ENCODE measurements around the gene USP32.
A peak's percentile ranks its signal among the peaks of the same experiment; 100 is the strongest.
"Not testable (repeated sequence)": the region's sequence is repeated elsewhere in the genome, so short reads cannot be mapped to it uniquely, and the experiment has no call there.

Gene USP32

GRCh38 chr17:60351012-60351695, 40.8 kb downstream of the USP32 start:
- no peak for TF ChIP-seq TAF1 (IDR thresholded peaks at IDR 0.05; ENCODE audit: borderline replicate concordance, low read depth, low read length)
- TF ChIP-seq POLR2AphosphoS5 (IDR thresholded peaks at IDR 0.05; ENCODE audit: low read depth, low read length): no peak
- TF ChIP-seq POLR2A (IDR thresholded peaks at IDR 0.05; ENCODE audit: low read depth, low read length): no peak
- DNase-seq (ENCODE audit: insufficient read length) (no peak), FAIRE-seq (peak; percentile 21)

DNA sequence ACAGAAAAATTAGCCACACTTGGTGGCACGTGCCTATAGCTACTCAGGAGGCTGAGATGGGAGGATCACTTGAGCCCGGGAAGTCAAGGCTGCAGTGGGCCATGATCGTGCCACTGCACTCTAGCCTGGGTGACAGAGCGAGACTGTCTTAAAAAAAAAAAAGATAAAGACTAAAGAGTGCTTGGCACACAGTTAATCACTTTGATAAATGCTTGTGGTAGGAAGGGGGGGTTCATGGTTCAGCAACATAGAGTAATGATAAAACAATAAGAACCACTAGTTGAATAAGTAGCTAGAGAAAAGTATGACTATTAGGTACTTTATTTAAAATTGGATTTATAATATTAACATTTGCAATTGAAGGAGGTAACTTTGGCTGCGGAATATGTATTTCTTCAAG, 43.3 kb downstream of the USP32 start:
- FAIRE-seq (no peak), DNase-seq (ENCODE audit: insufficient read length) (no peak)
- no peak for TF ChIP-seq TAF1 (IDR thresholded peaks at IDR 0.05; ENCODE audit: borderline replicate concordance, low read depth, low read length)

- FAIRE-seq: no peak
- DNase-seq (ENCODE audit: insufficient read length): no peak
- TF ChIP-seq TAF1 (IDR thresholded peaks at IDR 0.05; ENCODE audit: borderline replicate concordance, low read depth, low read length) (no peak), POLR2A (IDR thresholded peaks at IDR 0.05; ENCODE audit: low read depth, low read length) (no peak), POLR2AphosphoS5 (IDR thresholded peaks at IDR 0.05; ENCODE audit: low read depth, low read length) (no peak)
Observed at GRCh38 chr17:60345233-60345632, 46.7 kb downstream of the USP32 start.

GRCh38 chr17:60342492-60342891, 49.4 kb downstream of the USP32 start:
- FAIRE-seq; DNase-seq (ENCODE audit: insufficient read length): not testable (repeated sequence)

DNA sequence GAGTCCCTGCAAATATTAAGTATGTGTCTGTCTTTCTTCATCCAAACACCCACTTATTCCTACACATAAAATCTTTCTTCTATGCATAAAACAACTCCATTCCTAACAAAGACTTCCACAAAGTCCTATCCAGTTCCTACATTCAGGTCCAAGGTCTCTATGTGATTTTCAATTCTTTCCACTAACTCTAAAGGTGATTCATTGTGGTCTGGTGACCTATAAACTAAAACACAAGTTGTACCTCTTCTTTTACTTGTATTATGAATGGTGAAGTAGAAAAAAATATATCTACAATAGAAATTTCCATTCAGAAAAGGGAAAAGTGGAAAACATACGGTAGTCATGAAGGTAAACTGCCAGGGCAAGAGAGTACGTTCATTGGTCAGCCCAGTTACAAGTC, 56.6 kb downstream of the USP32 start:
- no peak for FAIRE-seq
- no peak for DNase-seq (ENCODE audit: insufficient read length)
- TF ChIP-seq POLR2AphosphoS5 (IDR thresholded peaks at IDR 0.05; ENCODE audit: low read depth, low read length): no peak
- no peak for TF ChIP-seq TAF1 (IDR thresholded peaks at IDR 0.05; ENCODE audit: borderline replicate concordance, low read depth, low read length)
- TF ChIP-seq POLR2A (IDR thresholded peaks at IDR 0.05; ENCODE audit: low read depth, low read length): no peak

DNA sequence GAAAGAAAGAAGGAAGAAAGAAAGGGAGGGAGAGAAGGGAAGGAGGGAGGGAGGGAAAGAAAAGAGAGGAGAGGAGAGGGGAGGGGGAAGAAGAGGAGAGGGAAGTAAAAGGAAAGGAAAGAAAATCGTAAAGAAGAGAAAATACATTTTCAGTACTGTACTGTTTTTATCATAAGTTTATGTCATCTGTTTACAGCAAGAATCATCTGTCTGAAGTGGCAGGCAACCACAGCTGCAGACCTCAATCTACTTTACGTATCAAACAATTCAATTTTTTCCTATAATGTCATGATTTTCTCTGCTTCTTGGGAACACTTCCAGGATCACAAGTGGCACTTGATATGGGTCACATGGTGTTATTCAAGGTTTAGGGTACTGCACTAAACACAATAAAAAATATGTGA, 58.3 kb downstream of the USP32 start:
- DNase-seq (ENCODE audit: insufficient read length) (no peak), FAIRE-seq (no peak)
- TF ChIP-seq POLR2AphosphoS5 (IDR thresholded peaks at IDR 0.05; ENCODE audit: low read depth, low read length): no peak
- no peak for TF ChIP-seq TAF1 (IDR thresholded peaks at IDR 0.05; ENCODE audit: borderline replicate concordance, low read depth, low read length)
- no peak for TF ChIP-seq POLR2A (IDR thresholded peaks at IDR 0.05; ENCODE audit: low read depth, low read length)

DNA sequence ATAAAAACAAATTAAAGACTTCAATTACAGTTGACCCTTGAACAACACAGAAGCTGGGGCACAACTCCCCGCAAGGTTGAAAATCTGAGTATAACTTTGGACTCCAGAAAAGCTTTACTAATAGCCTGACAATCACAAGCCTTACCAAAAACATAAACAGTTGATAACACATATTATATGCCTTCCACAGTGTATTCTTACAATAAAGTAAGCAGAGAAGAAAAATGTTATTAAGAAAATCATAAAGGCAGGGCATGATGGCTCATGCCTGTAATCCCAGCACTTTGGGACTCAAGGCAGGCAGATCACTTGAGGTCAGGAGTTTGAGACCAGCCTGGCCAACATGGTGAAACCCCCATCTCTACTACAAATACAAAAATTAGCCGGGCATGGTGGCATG, 58.9 kb downstream of the USP32 start:
- not testable (repeated sequence) for FAIRE-seq

GRCh38 chr17:60332574-60332973, 59.4 kb downstream of the USP32 start:
- no peak for TF ChIP-seq TAF1 (IDR thresholded peaks at IDR 0.05; ENCODE audit: borderline replicate concordance, low read depth, low read length)
- no peak for TF ChIP-seq POLR2AphosphoS5 (IDR thresholded peaks at IDR 0.05; ENCODE audit: low read depth, low read length)
- TF ChIP-seq POLR2A (IDR thresholded peaks at IDR 0.05; ENCODE audit: low read depth, low read length): no peak
- no peak for DNase-seq (ENCODE audit: insufficient read length)
- no peak for FAIRE-seq

More for the DNA sequence above, 58.9 kb downstream of the USP32 start:
- not testable (repeated sequence) for DNase-seq (ENCODE audit: insufficient read length)

DNA sequence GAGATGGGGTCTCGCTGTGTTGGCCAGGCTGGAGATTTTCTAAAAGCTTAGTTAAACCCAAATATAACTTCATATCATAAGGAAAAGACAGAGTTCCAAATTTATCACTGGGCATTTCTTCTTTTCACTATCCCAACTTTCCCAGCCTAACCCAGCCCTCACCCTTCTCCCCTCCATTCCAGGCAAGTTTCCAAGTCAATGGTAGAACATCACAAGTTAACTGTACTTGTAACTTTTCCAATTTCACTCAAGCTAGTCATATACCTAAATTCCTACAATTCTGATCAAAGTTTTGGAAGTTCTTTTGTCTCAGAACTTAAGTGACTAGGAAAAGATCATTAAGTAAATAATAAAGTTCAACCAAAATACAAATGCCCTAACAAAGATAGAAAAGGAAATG, 61.2 kb downstream of the USP32 start:
- DNase-seq (ENCODE audit: insufficient read length): no peak
- TF ChIP-seq POLR2A (IDR thresholded peaks at IDR 0.05; ENCODE audit: low read depth, low read length) (no peak), TAF1 (IDR thresholded peaks at IDR 0.05; ENCODE audit: borderline replicate concordance, low read depth, low read length) (no peak), POLR2AphosphoS5 (IDR thresholded peaks at IDR 0.05; ENCODE audit: low read depth, low read length) (no peak)
- FAIRE-seq: no peak

GRCh38 chr17:60328679-60329078, 63.3 kb downstream of the USP32 start:
- no peak for FAIRE-seq
- TF ChIP-seq POLR2A (IDR thresholded peaks at IDR 0.05; ENCODE audit: low read depth, low read length) (no peak), POLR2AphosphoS5 (IDR thresholded peaks at IDR 0.05; ENCODE audit: low read depth, low read length) (no peak)
- no peak for DNase-seq (ENCODE audit: insufficient read length)

GRCh38 chr17:60327901-60328273, 64.0 kb downstream of the USP32 start:
- no peak for TF ChIP-seq TAF1 (IDR thresholded peaks at IDR 0.05; ENCODE audit: borderline replicate concordance, low read depth, low read length)
- TF ChIP-seq POLR2A (IDR thresholded peaks at IDR 0.05; ENCODE audit: low read depth, low read length): no peak
- no peak for TF ChIP-seq POLR2AphosphoS5 (IDR thresholded peaks at IDR 0.05; ENCODE audit: low read depth, low read length)
- DNase-seq (ENCODE audit: insufficient read length): no peak
- FAIRE-seq: no peak

GRCh38 chr17:60327134-60327900, 64.6 kb downstream of the USP32 start:
- no peak for TF ChIP-seq POLR2AphosphoS5 (IDR thresholded peaks at IDR 0.05; ENCODE audit: low read depth, low read length)
- TF ChIP-seq POLR2A (IDR thresholded peaks at IDR 0.05; ENCODE audit: low read depth, low read length): no peak
- no peak for DNase-seq (ENCODE audit: insufficient read length)
- no peak for FAIRE-seq

GRCh38 chr17:60326702-60327101, 65.2 kb downstream of the USP32 start:
- TF ChIP-seq POLR2AphosphoS5 (IDR thresholded peaks at IDR 0.05; ENCODE audit: low read depth, low read length) (no peak), POLR2A (IDR thresholded peaks at IDR 0.05; ENCODE audit: low read depth, low read length) (no peak)
- no peak for FAIRE-seq

More at GRCh38 chr17:60326702-60327101, 65.2 kb downstream of the USP32 start:
- no peak for DNase-seq (ENCODE audit: insufficient read length)

Measured in GM12892 (cell line).